Panc1 (cell line): ENCODE results near the gene KCNT1. TPM values are rescaled to one million over a fixed set of nuclear protein-coding genes. Genes with fewer than 3 reads are reported as not detected.
A peak's percentile ranks its signal among the peaks of the same experiment; 100 is the strongest.

Experiments
- ATAC-seq: fragments of 200-7000 bp; cut with Tn5 transposase; 2 replicates; pipeline ENCODE4 v1.9.1; 2020; ENCODE audit warnings: mild to moderate bottlenecking, moderate library complexity
- BruUV-seq: library from RNA; stranded (reverse); fragments of 400-500 nt; replicated peaks from 2 replicates; lab custom pipeline; 2021; lab: Mats Ljungman, UMichigan
- CTCF ChIA-PET: fragments of 300-600 bp; sonication (Branson Sonifier 250); formaldehyde crosslinking; loops from one replicate; lab custom pipeline; 2022; ENCODE audit warnings: antibody characterized with exemption; lab: Charles Lee
- POLR2A ChIA-PET: fragments of 300-600 bp; sonication (Branson Sonifier 250); formaldehyde crosslinking; loops from one replicate; lab custom pipeline; 2022; ENCODE audit warnings: antibody characterized with exemption; lab: Charles Lee
- DNase-seq: peaks from one replicate; pipeline ENCODE4 v3.0.0-alpha.2; 2010; ENCODE audit warnings: low read depth, low spot score
- H3K27ac ChIP-seq: 2 replicates; pipeline ENCODE4 v1.5.1; 2011; ENCODE audit warnings: mild to moderate bottlenecking, low read length, inconsistent platforms
- H3K27me3 ChIP-seq: fragments of 200-500 bp; sonication (Bioruptor generic); 2 replicates; pipeline ENCODE4 v1.6.0; 2014; ENCODE audit warnings: low read length, inconsistent platforms; ENCODE audit not compliant: control insufficient read depth, insufficient read depth
- H3K36me3 ChIP-seq: fragments of 200-500 bp; sonication (Bioruptor generic); 2 replicates; pipeline ENCODE4 v1.5.1; 2014; ENCODE audit warnings: inconsistent platforms, mild to moderate bottlenecking, low read length, moderate library complexity; ENCODE audit not compliant: control insufficient read depth, insufficient read depth
- H3K4me1 ChIP-seq: 2 replicates; pipeline ENCODE4 v1.5.1; 2011; ENCODE audit warnings: inconsistent platforms, mild to moderate bottlenecking, low read length, moderate library complexity; ENCODE audit not compliant: control insufficient read depth, insufficient read depth
- H3K4me3 ChIP-seq, 2 experiments: 2 replicates each; pipeline ENCODE4 v1.5.1; 2011 to 2012; ENCODE audit warnings: low read depth in 2 of 2, low read length in 2 of 2, mild to moderate bottlenecking in 2 of 2, inconsistent platforms in 1 of 2, moderate library complexity in 1 of 2
- H3K9me3 ChIP-seq: fragments of 200-500 bp; sonication (Bioruptor generic); 2 replicates; pipeline ENCODE4 v1.5.1; 2014; ENCODE audit warnings: low read depth, mild to moderate bottlenecking, inconsistent platforms, low read length, moderate library complexity; ENCODE audit not compliant: control insufficient read depth, insufficient read depth
- POLR2AphosphoS5 ChIP-seq: IDR thresholded peaks from 2 replicates; pipeline ENCODE4 v1.6.1; 2012; ENCODE audit warnings: mild to moderate bottlenecking, low read depth, low read length, moderate library complexity
- SIN3A ChIP-seq: IDR thresholded peaks from 2 replicates; pipeline ENCODE4 v1.6.1; 2012; ENCODE audit warnings: low read depth, mild to moderate bottlenecking, low read length, moderate library complexity, borderline replicate concordance; ENCODE audit not compliant: insufficient read depth
- TCF7L2 ChIP-seq: IDR thresholded peaks from 2 replicates; pipeline ENCODE4 v1.6.1; 2011; ENCODE audit warnings: mild to moderate bottlenecking, low read depth, low read length, inconsistent platforms
- in situ Hi-C: cut with HindIII; loops from 2 replicates; pipeline ENCODE4 v1.10.0; 2016; ENCODE audit warnings: low sequenced_read_pairs, low pct_unique_long_range_greater_than_20kb
- intact Hi-C: fragments of 100-400 bp; cut with micrococcal nuclease; formaldehyde crosslinking; loops from one replicate; pipeline ENCODE4 v1.10.0; 2022; ENCODE audit not compliant: unreplicated experiment
- total RNA-seq: library from RNA; stranded (reverse); gene quantifications from one replicate; pipeline ENCODE4 v1.2.1, GENCODE V29; 2021; ENCODE audit not compliant: unreplicated experiment
- TF ChIP-seq, protein P1 (sequence below): fragments of 450-650 bp; IDR thresholded peaks from 2 replicates; pipeline ENCODE4 v1.5.1; 2017; ENCODE audit warnings: mild to moderate bottlenecking
- TF ChIP-seq, protein P2 (sequence below), 2 experiments: IDR thresholded peaks; 2 replicates each; pipeline ENCODE4 v1.6.1; 2011 to 2012; ENCODE audit warnings: low read depth in 2 of 2, control low read depth in 1 of 2, low read length in 1 of 2, mild to moderate bottlenecking in 1 of 2, moderate library complexity in 1 of 2; ENCODE audit not compliant: insufficient read depth in 1 of 2

The KCNT1 gene
- total RNA-seq, 1 experiment from 2014 or later: not detected

DNA sequence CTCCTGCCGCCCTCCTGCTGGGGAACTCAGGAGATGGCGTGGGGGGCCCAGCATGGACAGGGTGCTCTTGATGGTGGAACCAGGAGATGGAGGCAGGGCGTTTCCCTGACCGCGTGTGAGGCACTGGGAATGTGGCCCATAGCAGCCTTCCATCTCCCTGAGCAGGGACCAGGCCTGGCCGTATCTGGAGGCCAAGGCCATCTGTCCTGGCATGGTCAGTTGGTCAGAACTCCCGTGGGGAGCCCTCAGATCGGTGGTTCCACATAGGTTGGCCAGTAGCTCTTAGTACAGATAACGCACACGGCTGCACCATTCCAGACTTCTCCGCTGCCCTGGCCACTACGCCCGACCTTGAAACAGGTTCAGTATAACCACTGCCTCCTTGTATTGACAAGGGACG is 77.6 kb downstream of the KCNT1 start:
- Histone ChIP-seq H3K4me1 (no peaks in the 10 kb centered on the region), H3K36me3 (no peaks in the 10 kb centered on the region), H3K27me3 (no peaks in the 10 kb centered on the region), H3K4me3 (no peak overlapping the region), H3K9me3 (no peaks in the 10 kb centered on the region), H3K27ac (no peak overlapping the region)
- no peak for TF ChIP-seq TCF7L2
- TF ChIP-seq POLR2AphosphoS5: no peak
- TF ChIP-seq, protein P1, sequence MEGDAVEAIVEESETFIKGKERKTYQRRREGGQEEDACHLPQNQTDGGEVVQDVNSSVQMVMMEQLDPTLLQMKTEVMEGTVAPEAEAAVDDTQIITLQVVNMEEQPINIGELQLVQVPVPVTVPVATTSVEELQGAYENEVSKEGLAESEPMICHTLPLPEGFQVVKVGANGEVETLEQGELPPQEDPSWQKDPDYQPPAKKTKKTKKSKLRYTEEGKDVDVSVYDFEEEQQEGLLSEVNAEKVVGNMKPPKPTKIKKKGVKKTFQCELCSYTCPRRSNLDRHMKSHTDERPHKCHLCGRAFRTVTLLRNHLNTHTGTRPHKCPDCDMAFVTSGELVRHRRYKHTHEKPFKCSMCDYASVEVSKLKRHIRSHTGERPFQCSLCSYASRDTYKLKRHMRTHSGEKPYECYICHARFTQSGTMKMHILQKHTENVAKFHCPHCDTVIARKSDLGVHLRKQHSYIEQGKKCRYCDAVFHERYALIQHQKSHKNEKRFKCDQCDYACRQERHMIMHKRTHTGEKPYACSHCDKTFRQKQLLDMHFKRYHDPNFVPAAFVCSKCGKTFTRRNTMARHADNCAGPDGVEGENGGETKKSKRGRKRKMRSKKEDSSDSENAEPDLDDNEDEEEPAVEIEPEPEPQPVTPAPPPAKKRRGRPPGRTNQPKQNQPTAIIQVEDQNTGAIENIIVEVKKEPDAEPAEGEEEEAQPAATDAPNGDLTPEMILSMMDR: no peak
- no peak for TF ChIP-seq SIN3A
- TF ChIP-seq, protein P2, sequence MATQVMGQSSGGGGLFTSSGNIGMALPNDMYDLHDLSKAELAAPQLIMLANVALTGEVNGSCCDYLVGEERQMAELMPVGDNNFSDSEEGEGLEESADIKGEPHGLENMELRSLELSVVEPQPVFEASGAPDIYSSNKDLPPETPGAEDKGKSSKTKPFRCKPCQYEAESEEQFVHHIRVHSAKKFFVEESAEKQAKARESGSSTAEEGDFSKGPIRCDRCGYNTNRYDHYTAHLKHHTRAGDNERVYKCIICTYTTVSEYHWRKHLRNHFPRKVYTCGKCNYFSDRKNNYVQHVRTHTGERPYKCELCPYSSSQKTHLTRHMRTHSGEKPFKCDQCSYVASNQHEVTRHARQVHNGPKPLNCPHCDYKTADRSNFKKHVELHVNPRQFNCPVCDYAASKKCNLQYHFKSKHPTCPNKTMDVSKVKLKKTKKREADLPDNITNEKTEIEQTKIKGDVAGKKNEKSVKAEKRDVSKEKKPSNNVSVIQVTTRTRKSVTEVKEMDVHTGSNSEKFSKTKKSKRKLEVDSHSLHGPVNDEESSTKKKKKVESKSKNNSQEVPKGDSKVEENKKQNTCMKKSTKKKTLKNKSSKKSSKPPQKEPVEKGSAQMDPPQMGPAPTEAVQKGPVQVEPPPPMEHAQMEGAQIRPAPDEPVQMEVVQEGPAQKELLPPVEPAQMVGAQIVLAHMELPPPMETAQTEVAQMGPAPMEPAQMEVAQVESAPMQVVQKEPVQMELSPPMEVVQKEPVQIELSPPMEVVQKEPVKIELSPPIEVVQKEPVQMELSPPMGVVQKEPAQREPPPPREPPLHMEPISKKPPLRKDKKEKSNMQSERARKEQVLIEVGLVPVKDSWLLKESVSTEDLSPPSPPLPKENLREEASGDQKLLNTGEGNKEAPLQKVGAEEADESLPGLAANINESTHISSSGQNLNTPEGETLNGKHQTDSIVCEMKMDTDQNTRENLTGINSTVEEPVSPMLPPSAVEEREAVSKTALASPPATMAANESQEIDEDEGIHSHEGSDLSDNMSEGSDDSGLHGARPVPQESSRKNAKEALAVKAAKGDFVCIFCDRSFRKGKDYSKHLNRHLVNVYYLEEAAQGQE (IDR thresholded peaks at IDR 0.05; ENCODE audit: insufficient read depth in 1 of 2, low read depth in 2 of 2, low read length in 1 of 2): no peak
- CTCF ChIA-PET: interaction anchor here (0.7 kb wide), 1 partner anchor 274 kb away, joined by 10 read pairs; no protein-coding TSS in a partner anchor
- no peak for DNase-seq
- ATAC-seq: no peak
- BruUV-seq: no TSS peak
- in situ Hi-C loops (no loop called here), intact Hi-C loops (no loop called here)
- POLR2A ChIA-PET: no interaction called here

DNA sequence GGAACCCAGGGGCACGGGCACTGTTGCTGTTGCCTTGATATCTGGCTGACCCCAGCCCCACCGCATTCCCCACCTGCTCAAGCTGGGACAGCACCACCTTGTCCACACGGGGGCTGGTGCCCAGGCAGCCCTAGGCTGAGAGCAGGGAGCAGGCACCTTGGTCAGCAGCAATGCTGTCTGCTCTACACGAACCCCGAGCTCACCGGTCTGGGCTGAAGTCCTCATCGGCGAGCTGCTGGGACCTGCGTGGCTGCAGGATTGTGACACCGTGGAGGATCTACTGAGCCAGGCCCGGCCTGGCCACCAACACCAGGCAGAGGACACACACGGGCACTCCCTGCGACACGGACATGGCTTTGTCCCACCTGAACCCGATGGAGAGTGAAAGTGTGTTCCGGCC is 78.1 kb downstream of the KCNT1 start:
- no TSS peak for BruUV-seq
- 0 out of 2 replicates have a peak, but pooled peaks have one; percentile 26 for ATAC-seq

More for the DNA sequence above, 78.1 kb downstream of the KCNT1 start:
- intact Hi-C loops (no loop called here), in situ Hi-C loops (no loop called here)
- TF ChIP-seq SIN3A (no peak), POLR2AphosphoS5 (no peak), TCF7L2 (no peak)
- TF ChIP-seq, protein P2 (IDR thresholded peaks at IDR 0.05; ENCODE audit: insufficient read depth in 1 of 2, low read depth in 2 of 2, low read length in 1 of 2): no peak
- TF ChIP-seq, protein P1: no peak
- H3K27ac ChIP-seq: no peak overlapping the region
- DNase-seq: no peak
- H3K4me1 ChIP-seq: no peaks in the 10 kb centered on the region
- H3K9me3 ChIP-seq: no peaks in the 10 kb centered on the region
- H3K27me3 ChIP-seq: no peaks in the 10 kb centered on the region
- no peaks in the 10 kb centered on the region for H3K36me3 ChIP-seq
- ChIA-PET POLR2A (no interaction called here), CTCF (no interaction called here)
- H3K4me3 ChIP-seq: no peak overlapping the region
